IMR-90 (cell line): ENCODE measurements around the gene GNL3. TPM values are rescaled to one million over a fixed set of nuclear protein-coding genes. Genes with fewer than 3 reads are reported as not detected.

Experiments used
- ATAC-seq: fragments of 200-7000 bp; cut with Tn5 transposase; 2 replicates; pipeline ENCODE4 v1.9.1; 2020; ENCODE audit warnings: low read depth, mild to moderate bottlenecking, moderate library complexity
- BruUV-seq: library from RNA; stranded (reverse); fragments of 400-500 nt; replicated peaks from 2 replicates; lab custom pipeline; 2021; lab: Mats Ljungman, UMichigan
- CTCF ChIA-PET: fragments of 300-600 bp; formaldehyde crosslinking; extraction: SDS; loops from one replicate; lab custom pipeline; 2021; ENCODE audit warnings: antibody characterized with exemption; lab: Yijun Ruan, JAX
- POLR2A ChIA-PET: fragments of 300-600 bp; sonication (Branson Sonifier 250); formaldehyde crosslinking; loops from one replicate; lab custom pipeline; 2022; ENCODE audit warnings: antibody characterized with exemption; ENCODE audit not compliant: unreplicated experiment; lab: Charles Lee
- DNase-seq: peaks from one replicate; pipeline ENCODE4 v3.0.0; 2013
- H2AFZ ChIP-seq: replicated peaks from 2 replicates; pipeline ENCODE3; 2013; ENCODE audit warnings: low read length, mild to moderate bottlenecking; ENCODE audit not compliant: poor library complexity
- H2AK5ac ChIP-seq: 2 replicates; pipeline ENCODE4 v1.6.1; 2013; ENCODE audit warnings: low read depth, low read length, inconsistent platforms
- H2AK9ac ChIP-seq: replicated peaks from 2 replicates; pipeline ENCODE3; 2013; ENCODE audit warnings: mild to moderate bottlenecking, low read depth, low read length, moderate library complexity; ENCODE audit not compliant: poor library complexity
- H2BK120ac ChIP-seq: 2 replicates; pipeline ENCODE4 v1.6.1; 2013; ENCODE audit warnings: low read depth, low read length, inconsistent platforms
- H2BK15ac ChIP-seq: 3 replicates; pipeline ENCODE4 v1.6.1; 2013; ENCODE audit warnings: low read depth, low read length, inconsistent platforms
- H2BK20ac ChIP-seq: 2 replicates; pipeline ENCODE4 v1.6.1; 2013; ENCODE audit warnings: low read depth, mild to moderate bottlenecking, inconsistent platforms, low read length, moderate library complexity
- H2BK5ac ChIP-seq: 2 replicates; pipeline ENCODE4 v1.6.1; 2013; ENCODE audit warnings: mild to moderate bottlenecking, low read depth, low read length, inconsistent platforms; ENCODE audit not compliant: poor library complexity, severe bottlenecking
- H3K14ac ChIP-seq: replicated peaks from 2 replicates; pipeline ENCODE4 v1.6.1; 2013; ENCODE audit warnings: low read depth, low read length, inconsistent platforms
- H3K18ac ChIP-seq: 2 replicates; pipeline ENCODE4 v1.6.1; 2013; ENCODE audit warnings: low read depth, low read length, control low read depth
- H3K23ac ChIP-seq: 2 replicates; pipeline ENCODE4 v1.6.1; 2013; ENCODE audit warnings: low read depth, low read length, inconsistent platforms
- H3K27ac ChIP-seq: 2 replicates; pipeline ENCODE4 v1.5.1; 2013; ENCODE audit warnings: mild to moderate bottlenecking, control low read depth, low read length; ENCODE audit not compliant: insufficient read depth
- H3K27me3 ChIP-seq: 2 replicates; pipeline ENCODE4 v1.6.1; 2013; ENCODE audit warnings: low read length; ENCODE audit not compliant: control insufficient read depth, insufficient read depth
- H3K36me3 ChIP-seq: 2 replicates; pipeline ENCODE4 v1.6.1; 2013; ENCODE audit warnings: low read length, mixed read lengths; ENCODE audit not compliant: control insufficient read depth, insufficient read depth
- H3K4ac ChIP-seq: 2 replicates; pipeline ENCODE4 v1.6.1; 2013; ENCODE audit warnings: low read depth, low read length, inconsistent platforms
- H3K4me1 ChIP-seq: 2 replicates; pipeline ENCODE4 v1.6.1; 2013; ENCODE audit warnings: low read length, mixed read lengths; ENCODE audit not compliant: control insufficient read depth, insufficient read depth
- H3K4me2 ChIP-seq: 2 replicates; pipeline ENCODE4 v1.6.1; 2013; ENCODE audit warnings: low read depth, mild to moderate bottlenecking, control low read depth, low read length, moderate library complexity
- H3K4me3 ChIP-seq: 2 replicates; pipeline ENCODE4 v1.5.1; 2013; ENCODE audit warnings: low read depth, mild to moderate bottlenecking, control low read depth, low read length, moderate library complexity; ENCODE audit not compliant: insufficient read depth
- H3K56ac ChIP-seq: 2 replicates; pipeline ENCODE4 v1.6.1; 2013; ENCODE audit warnings: low read length, inconsistent platforms; ENCODE audit not compliant: insufficient read depth; ENCODE audit errors: extremely low read depth
- H3K79me1 ChIP-seq, 2 experiments: 2 replicates each; pipeline ENCODE4 v1.6.1; 2013; ENCODE audit warnings: low read length in 2 of 2, inconsistent platforms in 1 of 2, low read depth in 1 of 2
- H3K9ac ChIP-seq: 2 replicates; pipeline ENCODE4 v1.6.1; 2013; ENCODE audit warnings: low read depth, low read length, control low read depth
- H3K9me1 ChIP-seq: 2 replicates; pipeline ENCODE4 v1.6.1; 2013; ENCODE audit warnings: low read length, inconsistent platforms; ENCODE audit not compliant: insufficient read depth
- H3K9me3 ChIP-seq: 2 replicates; pipeline ENCODE4 v1.6.1; 2013; ENCODE audit warnings: low read length; ENCODE audit not compliant: control insufficient read depth, insufficient read depth
- H4K20me1 ChIP-seq: 2 replicates; pipeline ENCODE4 v1.6.1; 2013; ENCODE audit warnings: low read length, inconsistent platforms; ENCODE audit not compliant: insufficient read depth
- H4K5ac ChIP-seq: 2 replicates; pipeline ENCODE4 v1.6.1; 2013; ENCODE audit warnings: mild to moderate bottlenecking, low read depth, low read length, control low read depth
- H4K8ac ChIP-seq, 2 experiments: 2 replicates each; pipeline ENCODE4 v1.6.1; 2013; ENCODE audit warnings: low read depth in 2 of 2, low read length in 2 of 2, control low read depth in 1 of 2, inconsistent platforms in 1 of 2
- H4K91ac ChIP-seq: 2 replicates; pipeline ENCODE4 v1.6.1; 2013; ENCODE audit warnings: low read depth, low read length, inconsistent platforms; ENCODE audit not compliant: insufficient read depth
- CEBPB ChIP-seq: IDR thresholded peaks from 2 replicates; pipeline ENCODE4 v1.6.1; 2012; ENCODE audit warnings: low read depth, low read length, improper control_type of control experiment
- CHD1 ChIP-seq: IDR thresholded peaks from 2 replicates; pipeline ENCODE4 v1.6.1; 2012; ENCODE audit warnings: low read depth, low read length, improper control_type of control experiment
- FOS ChIP-seq: fragments of 150-350 bp; IDR thresholded peaks from 2 replicates; pipeline ENCODE4 v1.6.1; 2016; ENCODE audit warnings: low read depth, low read length
- NFE2L2 ChIP-seq: fragments of 150-350 bp; IDR thresholded peaks from 2 replicates; pipeline ENCODE4 v1.6.1; 2016; ENCODE audit warnings: low read depth, mild to moderate bottlenecking, low read length
- RAD21 ChIP-seq: IDR thresholded peaks from 2 replicates; pipeline ENCODE4 v1.6.1; 2012; ENCODE audit warnings: low read length, improper control_type of control experiment
- RCOR1 ChIP-seq: IDR thresholded peaks from 2 replicates; pipeline ENCODE4 v1.6.1; 2012; ENCODE audit warnings: mild to moderate bottlenecking, low read length, improper control_type of control experiment; ENCODE audit not compliant: insufficient replicate concordance
- RFX5 ChIP-seq: IDR thresholded peaks from 2 replicates; pipeline ENCODE4 v1.8.0; 2012; ENCODE audit warnings: low read depth, mild to moderate bottlenecking, low read length, moderate library complexity
- SMC3 ChIP-seq: fragments of 150-350 bp; IDR thresholded peaks from 2 replicates; pipeline ENCODE4 v1.6.1; 2016; ENCODE audit warnings: low read depth, mild to moderate bottlenecking, antibody characterized with exemption, low read length, moderate library complexity
- WGBS, 2 experiments: methylation state at CpG; one replicate each; pipeline versions ENCODE4 v1.1.5 to v1.1.7; 2013; ENCODE audit warnings: missing lambda C conversion rate in 2 of 2; ENCODE audit not compliant: insufficient read length in 1 of 2; ENCODE audit errors: extremely low coverage in 2 of 2; 5-methylcytosine and 5-hydroxymethylcytosine counted together
- dilution Hi-C: fragments of 300-500 bp; cut with HindIII; formaldehyde crosslinking; loops from one replicate; pipeline ENCODE4 v1.14.3; 2018; ENCODE audit warnings: low sequenced_read_pairs; ENCODE audit not compliant: unreplicated experiment
- in situ Hi-C: fragments of 300-500 bp; cut with MboI; formaldehyde crosslinking; loops from 3 replicates; pipeline ENCODE4 v1.14.3; 2019; ENCODE audit warnings: low sequenced_read_pairs, inconsistent platforms, mixed read lengths
- intact Hi-C: fragments of 100-400 bp; cut with micrococcal nuclease; formaldehyde crosslinking; loops from 2 replicates; pipeline ENCODE4 v1.10.0; 2022
- polyA plus RNA-seq, 3 experiments: library from polyadenylated mRNA; depleted of rRNA; stranded (reverse); fragments of >200 nt; gene quantifications; 2 replicates each; pipeline ENCODE4 v1.2.3, GENCODE V29; 2012; ENCODE audit warnings: low replicate concordance in 1 of 3
- total RNA-seq: library from RNA; depleted of rRNA; stranded (reverse); fragments of >200 nt; gene quantifications from 2 replicates; pipeline ENCODE4 v1.2.3, GENCODE V29; 2012
- TF ChIP-seq, protein P1 (sequence below): conservative IDR thresholded peaks from 2 replicates; pipeline ENCODE4 v1.5.1; 2012; ENCODE audit warnings: mild to moderate bottlenecking, low read depth, low read length, improper control_type of control experiment
- TF ChIP-seq, protein P2 (sequence below): fragments of 150-350 bp; IDR thresholded peaks from 2 replicates; pipeline ENCODE4 v1.6.1; 2017; ENCODE audit warnings: mild to moderate bottlenecking, antibody characterized with exemption, low read length, low read depth

The GNL3 gene
- total and polyA plus RNA-seq, 2 of the 4 experiments (the other 2 are of a cell fraction): 66.0 to 90.4 TPM

DNA sequence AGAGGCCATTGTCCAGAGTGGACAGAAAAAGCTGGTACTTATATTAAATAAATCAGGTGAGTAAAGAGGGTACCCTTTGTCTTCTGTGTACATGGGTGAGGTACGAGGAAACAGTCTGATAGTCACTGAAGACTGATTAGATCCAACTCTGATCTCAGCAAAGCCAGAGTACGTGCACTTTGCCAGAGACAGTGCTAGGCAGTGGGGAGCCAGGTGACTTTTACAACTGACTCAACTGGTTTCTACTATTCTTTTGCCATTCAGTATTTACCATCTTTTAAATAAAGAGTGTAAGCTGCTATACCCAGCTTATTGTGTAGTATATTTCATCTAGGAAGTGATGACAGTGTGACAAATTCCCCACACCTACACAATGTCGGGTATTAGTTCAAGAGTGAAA lies 3.3 kb downstream of the GNL3 start:
- H2BK120ac ChIP-seq: no peak overlapping the region
- H3K23ac ChIP-seq: no peak overlapping the region
- no peak overlapping the region for H3K9ac ChIP-seq
- H4K8ac ChIP-seq: no peak overlapping the region
- H3K9me3 ChIP-seq: no peaks in the 10 kb centered on the region
- ChIA-PET CTCF (no interaction called here), POLR2A (no interaction called here)
- no peak overlapping the region for H3K56ac ChIP-seq
- ATAC-seq (no peak), DNase-seq (no peak)
- in situ Hi-C loops: no loop called here
- peaks cover 5% of the 10 kb centered on the region; the same call in 1 of the 2 replicates for H3K4me1 ChIP-seq
- H3K79me1 ChIP-seq: peaks cover 42 to 67% of the 10 kb centered on the region in 2 experiments
- TF ChIP-seq, protein P1, sequence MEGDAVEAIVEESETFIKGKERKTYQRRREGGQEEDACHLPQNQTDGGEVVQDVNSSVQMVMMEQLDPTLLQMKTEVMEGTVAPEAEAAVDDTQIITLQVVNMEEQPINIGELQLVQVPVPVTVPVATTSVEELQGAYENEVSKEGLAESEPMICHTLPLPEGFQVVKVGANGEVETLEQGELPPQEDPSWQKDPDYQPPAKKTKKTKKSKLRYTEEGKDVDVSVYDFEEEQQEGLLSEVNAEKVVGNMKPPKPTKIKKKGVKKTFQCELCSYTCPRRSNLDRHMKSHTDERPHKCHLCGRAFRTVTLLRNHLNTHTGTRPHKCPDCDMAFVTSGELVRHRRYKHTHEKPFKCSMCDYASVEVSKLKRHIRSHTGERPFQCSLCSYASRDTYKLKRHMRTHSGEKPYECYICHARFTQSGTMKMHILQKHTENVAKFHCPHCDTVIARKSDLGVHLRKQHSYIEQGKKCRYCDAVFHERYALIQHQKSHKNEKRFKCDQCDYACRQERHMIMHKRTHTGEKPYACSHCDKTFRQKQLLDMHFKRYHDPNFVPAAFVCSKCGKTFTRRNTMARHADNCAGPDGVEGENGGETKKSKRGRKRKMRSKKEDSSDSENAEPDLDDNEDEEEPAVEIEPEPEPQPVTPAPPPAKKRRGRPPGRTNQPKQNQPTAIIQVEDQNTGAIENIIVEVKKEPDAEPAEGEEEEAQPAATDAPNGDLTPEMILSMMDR: no peak
- TF ChIP-seq RFX5 (no peak), SMC3 (no peak), RAD21 (no peak), RCOR1 (no peak), CHD1 (no peak), FOS (no peak), CEBPB (no peak), NFE2L2 (no peak)
- TF ChIP-seq, protein P2, sequence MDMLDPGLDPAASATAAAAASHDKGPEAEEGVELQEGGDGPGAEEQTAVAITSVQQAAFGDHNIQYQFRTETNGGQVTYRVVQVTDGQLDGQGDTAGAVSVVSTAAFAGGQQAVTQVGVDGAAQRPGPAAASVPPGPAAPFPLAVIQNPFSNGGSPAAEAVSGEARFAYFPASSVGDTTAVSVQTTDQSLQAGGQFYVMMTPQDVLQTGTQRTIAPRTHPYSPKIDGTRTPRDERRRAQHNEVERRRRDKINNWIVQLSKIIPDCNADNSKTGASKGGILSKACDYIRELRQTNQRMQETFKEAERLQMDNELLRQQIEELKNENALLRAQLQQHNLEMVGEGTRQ: no peak
- H4K5ac ChIP-seq: no peak overlapping the region
- no peak overlapping the region for H3K4me2 ChIP-seq
- peaks cover 57% of the 10 kb centered on the region for H3K36me3 ChIP-seq
- H3K4me3 ChIP-seq: no peak overlapping the region
- H3K18ac ChIP-seq: no peak overlapping the region
- H2AK5ac ChIP-seq: no peak overlapping the region
- no peak overlapping the region for H2BK15ac ChIP-seq
- H3K4ac ChIP-seq: no peak overlapping the region
- H2BK20ac ChIP-seq: no peak overlapping the region
- no peak overlapping the region for H2AK9ac ChIP-seq
- intact Hi-C loops: no loop called here
- no peaks in the 10 kb centered on the region for H3K27me3 ChIP-seq
- H3K27ac ChIP-seq: no peak overlapping the region
- H3K9me1 ChIP-seq: peaks cover 3% of the 10 kb centered on the region
- 100% methylated on average over 1 of the region's 3 CpGs; no CpG with 5 or more reads in 1 of the 2 experiments for WGBS, 2 experiments
- peaks cover 15% of the 10 kb centered on the region; the same call in 1 of the 2 replicates for H4K20me1 ChIP-seq
- no TSS peak for BruUV-seq
- H2BK5ac ChIP-seq: no peak overlapping the region
- no peak overlapping the region for H2AFZ ChIP-seq
- H3K14ac ChIP-seq: no peak overlapping the region
- H4K91ac ChIP-seq: no peak overlapping the region
- dilution Hi-C loops: no loop called here
